H9 (cell line): ENCODE measurements around the gene MUC2. TPM values are rescaled to one million over a fixed set of nuclear protein-coding genes. Genes with fewer than 3 reads are reported as not detected.

Source experiments
- DNase-seq: peaks from one replicate; pipeline ENCODE4 v3.0.0-alpha.2; 2017
- H2AFZ ChIP-seq: one replicate; pipeline ENCODE4 v1.6.1; 2013; ENCODE audit warnings: mild to moderate bottlenecking, low read length, control low read depth, moderate library complexity
- H2AK5ac ChIP-seq: 2 replicates; pipeline ENCODE4 v1.6.1; 2013; ENCODE audit warnings: low read length, control low read depth, mixed read lengths; ENCODE audit not compliant: insufficient read length
- H2BK120ac ChIP-seq: one replicate; pipeline ENCODE4 v1.6.1; 2013; ENCODE audit warnings: low read depth, mild to moderate bottlenecking, low read length, control low read depth, inconsistent platforms; ENCODE audit not compliant: poor library complexity, severe bottlenecking
- H2BK12ac ChIP-seq: 2 replicates; pipeline ENCODE4 v1.6.1; 2013; ENCODE audit warnings: low read length, control low read depth, mixed read lengths, low read depth; ENCODE audit not compliant: insufficient read length
- H2BK15ac ChIP-seq: 2 replicates; pipeline ENCODE4 v1.6.1; 2013; ENCODE audit warnings: low read depth, low read length, control low read depth
- H2BK20ac ChIP-seq: one replicate; pipeline ENCODE4 v1.6.1; 2013; ENCODE audit warnings: low read depth, mild to moderate bottlenecking, low read length, control low read depth, inconsistent platforms; ENCODE audit not compliant: poor library complexity, severe bottlenecking
- H2BK5ac ChIP-seq: 2 replicates; pipeline ENCODE4 v1.6.1; 2013; ENCODE audit warnings: low read length, control low read depth, mixed read lengths; ENCODE audit not compliant: insufficient read length
- H3K14ac ChIP-seq: 2 replicates; pipeline ENCODE4 v1.6.1; 2013; ENCODE audit warnings: low read length, control low read depth; ENCODE audit not compliant: insufficient read depth
- H3K18ac ChIP-seq: 2 replicates; pipeline ENCODE4 v1.6.1; 2013; ENCODE audit warnings: low read depth, mild to moderate bottlenecking, mixed read lengths, low read length, control low read depth; ENCODE audit not compliant: insufficient read length
- H3K23ac ChIP-seq: 2 replicates; pipeline ENCODE4 v1.6.1; 2013; ENCODE audit warnings: low read length, control low read depth, mixed read lengths, low read depth; ENCODE audit not compliant: insufficient read length
- H3K23me2 ChIP-seq: 2 replicates; pipeline ENCODE4 v1.6.1; 2013; ENCODE audit warnings: low read depth, mild to moderate bottlenecking, mixed read lengths, low read length, control low read depth; ENCODE audit not compliant: insufficient read length, poor library complexity, severe bottlenecking
- H3K27ac ChIP-seq: 2 replicates; pipeline ENCODE4 v1.5.1; 2013; ENCODE audit warnings: low read length, control low read depth, mixed read lengths, low read depth; ENCODE audit not compliant: insufficient read length
- H3K27me3 ChIP-seq: 2 replicates; pipeline ENCODE4 v1.6.1; 2013; ENCODE audit warnings: low read length, control low read depth, inconsistent platforms; ENCODE audit not compliant: insufficient read depth
- H3K4ac ChIP-seq: 2 replicates; pipeline ENCODE4 v1.6.1; 2013; ENCODE audit warnings: low read depth, mild to moderate bottlenecking, control low read depth, inconsistent platforms, low read length, moderate library complexity
- H3K4me1 ChIP-seq: 2 replicates; pipeline ENCODE4 v1.6.1; 2013; ENCODE audit warnings: low read length, control low read depth, inconsistent platforms; ENCODE audit not compliant: insufficient read depth
- H3K4me2 ChIP-seq: 2 replicates; pipeline ENCODE4 v1.6.1; 2013; ENCODE audit warnings: low read length, control low read depth, mixed read lengths; ENCODE audit not compliant: insufficient read length, insufficient read depth
- H3K56ac ChIP-seq: 2 replicates; pipeline ENCODE4 v1.6.1; 2013; ENCODE audit warnings: low read depth, mild to moderate bottlenecking, mixed read lengths, low read length, control low read depth; ENCODE audit not compliant: insufficient read length
- H3K79me1 ChIP-seq: 2 replicates; pipeline ENCODE4 v1.6.1; 2013; ENCODE audit warnings: low read depth, mild to moderate bottlenecking, moderate library complexity, low read length, control low read depth, inconsistent platforms; ENCODE audit not compliant: insufficient read depth, poor library complexity, severe bottlenecking
- H3K79me2 ChIP-seq: 2 replicates; pipeline ENCODE4 v1.6.1; 2013; ENCODE audit warnings: low read length, control low read depth, inconsistent platforms; ENCODE audit not compliant: insufficient read depth
- H3K9ac ChIP-seq: 2 replicates; pipeline ENCODE4 v1.6.1; 2013; ENCODE audit warnings: low read length, control low read depth, mixed read lengths; ENCODE audit not compliant: insufficient read length; ENCODE audit errors: extremely low read depth
- H3K9me3 ChIP-seq: one replicate; pipeline ENCODE4 v1.6.1; 2013; ENCODE audit warnings: low read depth, low read length, inconsistent platforms; ENCODE audit not compliant: control insufficient read depth
- H3T11ph ChIP-seq: one replicate; pipeline ENCODE4 v1.6.1; 2013; ENCODE audit warnings: mild to moderate bottlenecking, low read length, control low read depth, inconsistent platforms
- H4K20me1 ChIP-seq: one replicate; pipeline ENCODE4 v1.6.1; 2013; ENCODE audit not compliant: control insufficient read depth, insufficient read length, insufficient read depth
- H4K5ac ChIP-seq: 2 replicates; pipeline ENCODE4 v1.6.1; 2013; ENCODE audit warnings: low read depth, mild to moderate bottlenecking, mixed read lengths, low read length, control low read depth; ENCODE audit not compliant: insufficient read length
- H4K8ac ChIP-seq: replicated peaks from 2 replicates; pipeline ENCODE4 v1.6.1; 2013; ENCODE audit warnings: low read length, control low read depth, mixed read lengths, low read depth; ENCODE audit not compliant: insufficient read length
- H4K91ac ChIP-seq: 2 replicates; pipeline ENCODE4 v1.6.1; 2013; ENCODE audit warnings: low read depth, mild to moderate bottlenecking, moderate library complexity, mixed read lengths, low read length, control low read depth; ENCODE audit not compliant: insufficient read length
- H3K27ac Mint-ChIP-seq, 3 experiments: 2 replicates in 2 of 3; 3 replicates in 1 of 3; pipeline ENCODE4 v1.8.0; 2020 to 2021; ENCODE audit warnings: mixed read lengths in 3 of 3, mild to moderate bottlenecking in 1 of 3, moderate library complexity in 1 of 3
- H3K27me3 Mint-ChIP-seq: 2 replicates; pipeline ENCODE4 v1.8.0; 2021; ENCODE audit warnings: low read depth, mild to moderate bottlenecking, moderate library complexity, mixed read lengths
- H3K36me3 Mint-ChIP-seq, 3 experiments: 2 replicates in 2 of 3; 3 replicates in 1 of 3; pipeline ENCODE4 v1.8.0; 2020 to 2021; ENCODE audit warnings: low read depth in 3 of 3, mixed read lengths in 3 of 3; ENCODE audit not compliant: insufficient read depth in 1 of 3
- H3K4me1 Mint-ChIP-seq, 2 experiments: 2 replicates each; pipeline ENCODE4 v1.8.0; 2020; ENCODE audit warnings: mixed read lengths in 2 of 2
- H3K4me3 Mint-ChIP-seq, 2 experiments: 2 replicates in 1 of 2; 3 replicates in 1 of 2; pipeline ENCODE4 v1.8.0; 2020 to 2021; ENCODE audit warnings: mild to moderate bottlenecking in 2 of 2, mixed read lengths in 2 of 2, moderate library complexity in 1 of 2
- H3K9me3 Mint-ChIP-seq, 2 experiments: 2 replicates in 1 of 2; 3 replicates in 1 of 2; pipeline ENCODE4 v1.8.0; 2020; ENCODE audit warnings: mild to moderate bottlenecking in 2 of 2, mixed read lengths in 2 of 2, moderate library complexity in 1 of 2
- WGBS: extraction: QIAGEN DNeasy Blood & Tissue Kit; methylation state at CpG from one replicate; pipeline ENCODE4 v1.1.7; 2013; ENCODE audit warnings: missing lambda C conversion rate, low lambda C conversion rate, mixed read lengths; ENCODE audit not compliant: insufficient read length; ENCODE audit errors: extremely low coverage; 5-methylcytosine and 5-hydroxymethylcytosine counted together
- total RNA-seq: library from RNA; stranded (reverse); gene quantifications from 2 replicates; pipeline ENCODE4 v1.2.1, GENCODE V29; 2021
- TF ChIP-seq, protein P1 (sequence below): fragments of 200-600 bp; sonication (generic); conservative IDR thresholded peaks from 3 replicates; pipeline ENCODE4 v1.8.0; 2021; ENCODE audit warnings: antibody characterized with exemption, mild to moderate bottlenecking

Gene MUC2
- total RNA-seq, 1 experiment from 2014 or later, result not detected

DNA sequence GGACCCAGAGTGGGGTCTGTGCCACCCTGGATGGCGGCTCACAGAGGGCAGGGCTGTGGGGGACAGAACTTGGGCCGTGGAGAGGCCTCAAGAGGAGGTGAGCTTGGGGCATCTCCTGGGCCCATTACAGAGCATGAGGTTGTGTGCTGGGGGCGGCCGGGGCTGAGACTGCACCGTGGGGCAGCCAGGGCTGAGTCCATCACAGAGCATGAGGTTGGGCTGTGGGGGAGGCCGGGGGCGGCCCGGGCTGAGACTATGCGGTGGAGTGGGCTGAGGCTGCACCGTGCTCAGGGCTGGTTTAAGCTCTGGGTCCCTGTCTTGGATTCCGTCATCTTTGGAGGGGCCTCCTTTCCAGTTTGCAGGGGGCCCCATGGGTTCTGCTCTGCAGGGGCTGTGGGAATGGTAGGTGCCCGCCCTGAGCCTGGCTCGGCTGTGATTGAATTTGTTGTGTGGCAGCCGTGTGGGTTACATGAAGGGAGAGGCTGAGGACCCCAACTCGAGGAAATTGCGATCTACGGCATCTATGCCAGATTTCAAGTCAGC is 45.0 kb downstream of the MUC2 start:
- no peaks in the 10 kb centered on the region for H4K20me1 ChIP-seq
- H4K8ac ChIP-seq, result no peak overlapping the region
- H2BK20ac ChIP-seq, result no peak overlapping the region
- H3K27me3 ChIP-seq, result no peaks in the 10 kb centered on the region
- no peak overlapping the region for H3K56ac ChIP-seq
- no peak overlapping the region for H2BK12ac ChIP-seq
- no peak for DNase-seq
- H2AK5ac ChIP-seq, result no peak overlapping the region
- Mint-ChIP-seq H3K9me3 (peaks cover 2 to 3% of the 10 kb centered on the region in 2 experiments; a peak in 3 of 5 replicates), H3K4me3 (no peak overlapping the region), H3K27me3 (peaks cover 16% of the 10 kb centered on the region), H3K4me1 (peaks cover 2 to 3% of the 10 kb centered on the region in 2 experiments; a peak in 2 of 4 replicates), H3K27ac (peak overlapping the region in 1 of 3 experiments; percentile 55; a peak in 1 of 7 replicates), H3K36me3 (no peaks in the 10 kb centered on the region)
- no peak overlapping the region; the same call in 1 of the 2 replicates for H3K14ac ChIP-seq
- H3K18ac ChIP-seq, result no peak overlapping the region
- no peak overlapping the region for H2AFZ ChIP-seq
- H3K4me2 ChIP-seq, result no peak overlapping the region
- H3K23me2 ChIP-seq, result no peaks in the 10 kb centered on the region
- H3K79me2 ChIP-seq, result no peaks in the 10 kb centered on the region
- WGBS, result no CpG with 5 or more reads among the region's 17 CpGs
- H3K9me3 ChIP-seq, result no peaks in the 10 kb centered on the region
- TF ChIP-seq, protein P1, sequence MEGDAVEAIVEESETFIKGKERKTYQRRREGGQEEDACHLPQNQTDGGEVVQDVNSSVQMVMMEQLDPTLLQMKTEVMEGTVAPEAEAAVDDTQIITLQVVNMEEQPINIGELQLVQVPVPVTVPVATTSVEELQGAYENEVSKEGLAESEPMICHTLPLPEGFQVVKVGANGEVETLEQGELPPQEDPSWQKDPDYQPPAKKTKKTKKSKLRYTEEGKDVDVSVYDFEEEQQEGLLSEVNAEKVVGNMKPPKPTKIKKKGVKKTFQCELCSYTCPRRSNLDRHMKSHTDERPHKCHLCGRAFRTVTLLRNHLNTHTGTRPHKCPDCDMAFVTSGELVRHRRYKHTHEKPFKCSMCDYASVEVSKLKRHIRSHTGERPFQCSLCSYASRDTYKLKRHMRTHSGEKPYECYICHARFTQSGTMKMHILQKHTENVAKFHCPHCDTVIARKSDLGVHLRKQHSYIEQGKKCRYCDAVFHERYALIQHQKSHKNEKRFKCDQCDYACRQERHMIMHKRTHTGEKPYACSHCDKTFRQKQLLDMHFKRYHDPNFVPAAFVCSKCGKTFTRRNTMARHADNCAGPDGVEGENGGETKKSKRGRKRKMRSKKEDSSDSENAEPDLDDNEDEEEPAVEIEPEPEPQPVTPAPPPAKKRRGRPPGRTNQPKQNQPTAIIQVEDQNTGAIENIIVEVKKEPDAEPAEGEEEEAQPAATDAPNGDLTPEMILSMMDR, result no peak
- H2BK5ac ChIP-seq, result no peak overlapping the region
- H4K5ac ChIP-seq, result no peak overlapping the region
- H3T11ph ChIP-seq, result no peak overlapping the region
- no peaks in the 10 kb centered on the region for H3K4me1 ChIP-seq
- no peaks in the 10 kb centered on the region for H3K79me1 ChIP-seq
- H3K27ac ChIP-seq, result no peak overlapping the region
- H2BK120ac ChIP-seq, result no peak overlapping the region
- no peak overlapping the region for H3K23ac ChIP-seq
- H2BK15ac ChIP-seq, result no peak overlapping the region
- H4K91ac ChIP-seq, result no peak overlapping the region
- H3K9ac ChIP-seq, result no peak overlapping the region
- no peak overlapping the region for H3K4ac ChIP-seq
